ENCODE results near the gene EPHB6.

EPHB6 gene

GRCh38 chr7:142896741-142897379 lies 42.0 kb downstream of the EPHB6 start:
- H3K4me3 ChIP-seq (ENCODE audit: low read depth, low read length): no peak overlapping the region
- H3K27me3 ChIP-seq: no peaks in the 10 kb centered on the region
- DNase-seq: no peak

GRCh38 chr7:142897691-142898090 lies 42.8 kb downstream of the EPHB6 start:
- H3K4me1 ChIP-seq: no peaks in the 10 kb centered on the region
- DNase-seq: no peak
- H3K9me3 ChIP-seq: no peaks in the 10 kb centered on the region
- H3K36me3 ChIP-seq: no peaks in the 10 kb centered on the region
- TF ChIP-seq CTCF (IDR thresholded peaks at IDR 0.05; ENCODE audit: low read depth, low read length): no peak
- no peaks in the 10 kb centered on the region for H3K27me3 ChIP-seq
- H3K4me3 ChIP-seq (ENCODE audit: low read depth, low read length): no peak overlapping the region

More at GRCh38 chr7:142896741-142897379, 42.0 kb downstream of the EPHB6 start:
- H3K9me3 ChIP-seq: no peaks in the 10 kb centered on the region
- TF ChIP-seq CTCF (IDR thresholded peaks at IDR 0.05; ENCODE audit: low read depth, low read length): no peak
- no peaks in the 10 kb centered on the region for H3K36me3 ChIP-seq
- no peaks in the 10 kb centered on the region for H3K4me1 ChIP-seq

- Histone ChIP-seq H3K27me3 (no peaks in the 10 kb centered on the region), H3K4me3 (ENCODE audit: low read depth, low read length) (no peak overlapping the region), H3K36me3 (no peaks in the 10 kb centered on the region)
Measured at GRCh38 chr7:142898377-142899170, 43.7 kb downstream of the EPHB6 start.

GRCh38 chr7:142899661-142900060 lies 44.8 kb downstream of the EPHB6 start:
- Histone ChIP-seq H3K9me3 (no peaks in the 10 kb centered on the region), H3K4me1 (no peaks in the 10 kb centered on the region), H3K27me3 (no peaks in the 10 kb centered on the region), H3K36me3 (no peaks in the 10 kb centered on the region), H3K4me3 (ENCODE audit: low read depth, low read length) (no peak overlapping the region)
- no peak for DNase-seq
- no peak for TF ChIP-seq CTCF (IDR thresholded peaks at IDR 0.05; ENCODE audit: low read depth, low read length)

More at GRCh38 chr7:142898377-142899170, 43.7 kb downstream of the EPHB6 start:
- no peaks in the 10 kb centered on the region for H3K4me1 ChIP-seq
- H3K9me3 ChIP-seq: no peaks in the 10 kb centered on the region
- no peak for TF ChIP-seq CTCF (IDR thresholded peaks at IDR 0.05; ENCODE audit: low read depth, low read length)
- no peak for DNase-seq

- no peaks in the 10 kb centered on the region for H3K27me3 ChIP-seq
- DNase-seq: no peak
- TF ChIP-seq CTCF (IDR thresholded peaks at IDR 0.05; ENCODE audit: low read depth, low read length): no peak
- no peaks in the 10 kb centered on the region for H3K4me1 ChIP-seq
- H3K9me3 ChIP-seq: no peaks in the 10 kb centered on the region
- no peak overlapping the region for H3K4me3 ChIP-seq (ENCODE audit: low read depth, low read length)
- H3K36me3 ChIP-seq: no peaks in the 10 kb centered on the region
Measured at GRCh38 chr7:142901426-142902259, 46.8 kb downstream of the EPHB6 start.

Measured in BE2C (cell line).